ENCODE data around the gene MRFAP1L1.

DNA sequence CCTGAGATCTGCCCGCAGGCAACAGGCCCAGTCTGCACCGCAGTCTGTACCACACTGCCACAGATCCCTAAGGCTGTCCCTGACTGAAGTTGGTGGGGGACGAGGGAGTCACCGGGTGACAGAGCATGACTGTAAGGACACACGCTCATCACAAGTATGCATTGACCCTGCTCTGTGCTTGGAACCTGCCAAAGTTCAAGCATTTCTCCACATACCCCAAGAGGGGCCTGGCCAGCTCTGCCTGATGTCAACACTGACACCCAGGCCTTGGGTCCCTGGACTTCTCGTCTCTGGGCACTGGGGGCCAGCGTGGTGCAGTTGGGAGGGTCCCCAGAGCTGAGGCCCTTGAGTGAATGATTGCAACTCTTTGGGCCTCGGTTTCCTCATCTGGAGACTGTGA lies 14.2 kb upstream of the MRFAP1L1 start:
- TF ChIP-seq, protein P1, sequence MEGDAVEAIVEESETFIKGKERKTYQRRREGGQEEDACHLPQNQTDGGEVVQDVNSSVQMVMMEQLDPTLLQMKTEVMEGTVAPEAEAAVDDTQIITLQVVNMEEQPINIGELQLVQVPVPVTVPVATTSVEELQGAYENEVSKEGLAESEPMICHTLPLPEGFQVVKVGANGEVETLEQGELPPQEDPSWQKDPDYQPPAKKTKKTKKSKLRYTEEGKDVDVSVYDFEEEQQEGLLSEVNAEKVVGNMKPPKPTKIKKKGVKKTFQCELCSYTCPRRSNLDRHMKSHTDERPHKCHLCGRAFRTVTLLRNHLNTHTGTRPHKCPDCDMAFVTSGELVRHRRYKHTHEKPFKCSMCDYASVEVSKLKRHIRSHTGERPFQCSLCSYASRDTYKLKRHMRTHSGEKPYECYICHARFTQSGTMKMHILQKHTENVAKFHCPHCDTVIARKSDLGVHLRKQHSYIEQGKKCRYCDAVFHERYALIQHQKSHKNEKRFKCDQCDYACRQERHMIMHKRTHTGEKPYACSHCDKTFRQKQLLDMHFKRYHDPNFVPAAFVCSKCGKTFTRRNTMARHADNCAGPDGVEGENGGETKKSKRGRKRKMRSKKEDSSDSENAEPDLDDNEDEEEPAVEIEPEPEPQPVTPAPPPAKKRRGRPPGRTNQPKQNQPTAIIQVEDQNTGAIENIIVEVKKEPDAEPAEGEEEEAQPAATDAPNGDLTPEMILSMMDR (IDR thresholded peaks at IDR 0.05): no peak
- no peak for TF ChIP-seq POLR2A (IDR thresholded peaks at IDR 0.05)

All from upper lobe of left lung (tissue), 4 donors.